Osteoblast (primary cell): ENCODE results near the gene DNASE1. TPM values are rescaled to one million over a fixed set of nuclear protein-coding genes. Genes with fewer than 3 reads are reported as not detected.

Experiments used
- DNase-seq: peaks from one replicate; pipeline ENCODE4 v3.0.0; 2011; ENCODE audit warnings: low spot score, mixed read lengths; ENCODE audit not compliant: insufficient read length; ENCODE audit errors: missing footprints
- H2AFZ ChIP-seq: 2 replicates; pipeline ENCODE4 v1.6.0; 2011; ENCODE audit warnings: mild to moderate bottlenecking, low read length
- H3K27ac ChIP-seq: 2 replicates; pipeline ENCODE4 v1.5.1; 2011; ENCODE audit warnings: mild to moderate bottlenecking, low read depth, low read length, moderate library complexity
- H3K27me3 ChIP-seq: 2 replicates; pipeline ENCODE4 v1.6.0; 2012; ENCODE audit warnings: mild to moderate bottlenecking, control low read depth, inconsistent platforms, low read length, moderate library complexity; ENCODE audit not compliant: insufficient read depth
- H3K36me3 ChIP-seq: 2 replicates; pipeline ENCODE4 v1.5.1; 2011; ENCODE audit warnings: mild to moderate bottlenecking, low read length, control low read depth, moderate library complexity; ENCODE audit not compliant: insufficient read depth
- H3K4me1 ChIP-seq: 2 replicates; pipeline ENCODE4 v1.5.1; 2011; ENCODE audit warnings: mild to moderate bottlenecking, low read length, control low read depth, moderate library complexity; ENCODE audit not compliant: insufficient read depth
- H3K4me2 ChIP-seq: 2 replicates; pipeline ENCODE4 v1.6.0; 2011; ENCODE audit warnings: mild to moderate bottlenecking, low read length; ENCODE audit not compliant: insufficient read depth
- H3K4me3 ChIP-seq: fragments of 200-600 bp; sonication (generic); 3 replicates; pipeline ENCODE4 v1.5.1; 2012; ENCODE audit warnings: mild to moderate bottlenecking, low read length, inconsistent platforms; ENCODE audit not compliant: insufficient read depth
- H3K79me2 ChIP-seq: 2 replicates; pipeline ENCODE4 v1.6.0; 2012; ENCODE audit warnings: mild to moderate bottlenecking, low read length, control low read depth, inconsistent platforms; ENCODE audit not compliant: insufficient read depth
- H3K9me3 ChIP-seq: 2 replicates; pipeline ENCODE4 v1.5.1; 2011; ENCODE audit warnings: low read depth, low read length, control low read depth
- H4K20me1 ChIP-seq: 2 replicates; pipeline ENCODE4 v1.6.0; 2012; ENCODE audit warnings: mild to moderate bottlenecking, low read length, control low read depth; ENCODE audit not compliant: insufficient read depth
- CTCF ChIP-seq: IDR thresholded peaks from 2 replicates; pipeline ENCODE4 v1.5.1; 2011; ENCODE audit warnings: mild to moderate bottlenecking, low read depth, low read length, moderate library complexity; ENCODE audit errors: extremely low read depth
- total RNA-seq: library from RNA; depleted of rRNA; stranded (reverse); fragments of >200 nt; gene quantifications from 2 replicates; pipeline ENCODE4 v1.2.3, GENCODE V29; 2012

Gene DNASE1
- total RNA-seq, 1 donor = 11.9 TPM

GRCh38 chr16:3671424-3671823, 16.9 kb downstream of the DNASE1 start:
- H3K27ac ChIP-seq = no peak overlapping the region
- H3K79me2 ChIP-seq = no peaks in the 10 kb centered on the region
- no peaks in the 10 kb centered on the region for H3K4me1 ChIP-seq
- no peak overlapping the region for H3K4me3 ChIP-seq
- no peak for TF ChIP-seq CTCF
- H2AFZ ChIP-seq = no peak overlapping the region
- H3K36me3 ChIP-seq = peaks cover 45% of the 10 kb centered on the region
- no peak overlapping the region for H3K4me2 ChIP-seq
- H4K20me1 ChIP-seq = no peaks in the 10 kb centered on the region
- DNase-seq = no peak
- H3K27me3 ChIP-seq = no peaks in the 10 kb centered on the region
- peaks cover 6% of the 10 kb centered on the region for H3K9me3 ChIP-seq

GRCh38 chr16:3672571-3673041, 18.1 kb downstream of the DNASE1 start:
- no peak for TF ChIP-seq CTCF
- H2AFZ ChIP-seq = no peak overlapping the region
- peaks cover 6% of the 10 kb centered on the region for H3K9me3 ChIP-seq
- no peak for DNase-seq
- no peak overlapping the region for H3K4me3 ChIP-seq
- H3K4me2 ChIP-seq = no peak overlapping the region
- H4K20me1 ChIP-seq = no peaks in the 10 kb centered on the region
- H3K27ac ChIP-seq = no peak overlapping the region
- peaks cover 45% of the 10 kb centered on the region for H3K36me3 ChIP-seq
- H3K4me1 ChIP-seq = no peaks in the 10 kb centered on the region
- H3K27me3 ChIP-seq = no peaks in the 10 kb centered on the region
- H3K79me2 ChIP-seq = no peaks in the 10 kb centered on the region

- DNase-seq = no peak
- no peak overlapping the region for H3K4me3 ChIP-seq
- H4K20me1 ChIP-seq = no peaks in the 10 kb centered on the region
- H3K27me3 ChIP-seq = no peaks in the 10 kb centered on the region
- TF ChIP-seq CTCF = no peak
- no peak overlapping the region for H3K27ac ChIP-seq
- H3K9me3 ChIP-seq = peaks cover 6% of the 10 kb centered on the region
- no peak overlapping the region for H3K4me2 ChIP-seq
- H3K36me3 ChIP-seq = peaks cover 48% of the 10 kb centered on the region
- no peak overlapping the region for H2AFZ ChIP-seq
- no peaks in the 10 kb centered on the region for H3K4me1 ChIP-seq
- H3K79me2 ChIP-seq = no peaks in the 10 kb centered on the region
Observed at GRCh38 chr16:3673201-3673600, 18.7 kb downstream of the DNASE1 start.

- no peak overlapping the region for H2AFZ ChIP-seq
- no peak overlapping the region for H3K4me3 ChIP-seq
- H4K20me1 ChIP-seq = no peaks in the 10 kb centered on the region
- H3K27ac ChIP-seq = no peak overlapping the region
- TF ChIP-seq CTCF = no peak
- peaks cover 3% of the 10 kb centered on the region for H3K9me3 ChIP-seq
- H3K36me3 ChIP-seq = peaks cover 44% of the 10 kb centered on the region
- no peak overlapping the region for H3K4me2 ChIP-seq
- no peaks in the 10 kb centered on the region for H3K79me2 ChIP-seq
- no peaks in the 10 kb centered on the region for H3K4me1 ChIP-seq
- no peak for DNase-seq
- no peaks in the 10 kb centered on the region for H3K27me3 ChIP-seq
Observed at GRCh38 chr16:3673676-3674377, 19.3 kb downstream of the DNASE1 start.
